22Rv1 (cell line): ENCODE results near the gene SULT1C2.

Source experiments
- ZFX ChIP-seq: fragments of 450-650 bp; IDR thresholded peaks from 2 replicates; pipeline ENCODE4 v1.6.1; 2017; ENCODE audit warnings: antibody characterized with exemption, borderline replicate concordance
- TF ChIP-seq, protein P1 (sequence below): fragments of 450-650 bp; IDR thresholded peaks from 2 replicates; pipeline ENCODE4 v1.5.1; 2017; ENCODE audit warnings: mild to moderate bottlenecking

GRCh38 chr2:108262036-108262435 is 26.7 kb upstream of the SULT1C2 start:
- TF ChIP-seq, protein P1, sequence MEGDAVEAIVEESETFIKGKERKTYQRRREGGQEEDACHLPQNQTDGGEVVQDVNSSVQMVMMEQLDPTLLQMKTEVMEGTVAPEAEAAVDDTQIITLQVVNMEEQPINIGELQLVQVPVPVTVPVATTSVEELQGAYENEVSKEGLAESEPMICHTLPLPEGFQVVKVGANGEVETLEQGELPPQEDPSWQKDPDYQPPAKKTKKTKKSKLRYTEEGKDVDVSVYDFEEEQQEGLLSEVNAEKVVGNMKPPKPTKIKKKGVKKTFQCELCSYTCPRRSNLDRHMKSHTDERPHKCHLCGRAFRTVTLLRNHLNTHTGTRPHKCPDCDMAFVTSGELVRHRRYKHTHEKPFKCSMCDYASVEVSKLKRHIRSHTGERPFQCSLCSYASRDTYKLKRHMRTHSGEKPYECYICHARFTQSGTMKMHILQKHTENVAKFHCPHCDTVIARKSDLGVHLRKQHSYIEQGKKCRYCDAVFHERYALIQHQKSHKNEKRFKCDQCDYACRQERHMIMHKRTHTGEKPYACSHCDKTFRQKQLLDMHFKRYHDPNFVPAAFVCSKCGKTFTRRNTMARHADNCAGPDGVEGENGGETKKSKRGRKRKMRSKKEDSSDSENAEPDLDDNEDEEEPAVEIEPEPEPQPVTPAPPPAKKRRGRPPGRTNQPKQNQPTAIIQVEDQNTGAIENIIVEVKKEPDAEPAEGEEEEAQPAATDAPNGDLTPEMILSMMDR: no peak
- no peak for TF ChIP-seq ZFX
